GM04504 (cell line): ENCODE data around the gene UQCC3.
"Not testable (repeated sequence)": the region's sequence is repeated elsewhere in the genome, so short reads cannot be mapped to it uniquely, and the experiment has no call there.

Experiments
- DNase-seq: peaks from one replicate; pipeline ENCODE4 v3.0.0-alpha.2; 2012; ENCODE audit warnings: low read depth

Gene UQCC3

DNA sequence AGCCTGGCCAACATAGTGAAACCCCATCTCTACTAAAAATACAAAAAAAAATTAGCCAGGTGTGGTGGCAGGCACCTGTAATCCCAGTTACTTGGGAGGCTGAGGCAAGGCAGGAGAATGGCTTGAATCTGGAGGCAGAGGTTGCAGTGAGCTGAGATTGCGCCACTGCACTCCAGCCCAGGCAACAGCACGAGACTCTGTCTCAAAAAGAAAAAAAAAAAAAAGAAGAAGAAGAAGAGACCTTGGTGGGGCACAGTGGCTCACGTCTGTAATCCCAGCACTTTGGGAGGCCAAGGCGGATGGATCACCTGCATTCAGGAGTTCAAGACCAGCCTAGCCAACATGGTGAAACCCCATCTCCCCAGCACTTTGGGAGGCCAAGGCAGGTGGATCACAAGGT is 32.4 kb downstream of the UQCC3 start:
- DNase-seq = not testable (repeated sequence)

- no peak for DNase-seq
Observed at GRCh38 chr11:62705413-62705812, 33.9 kb downstream of the UQCC3 start.

GRCh38 chr11:62705880-62706849 is 34.7 kb downstream of the UQCC3 start:
- DNase-seq = peak; percentile 82

DNA sequence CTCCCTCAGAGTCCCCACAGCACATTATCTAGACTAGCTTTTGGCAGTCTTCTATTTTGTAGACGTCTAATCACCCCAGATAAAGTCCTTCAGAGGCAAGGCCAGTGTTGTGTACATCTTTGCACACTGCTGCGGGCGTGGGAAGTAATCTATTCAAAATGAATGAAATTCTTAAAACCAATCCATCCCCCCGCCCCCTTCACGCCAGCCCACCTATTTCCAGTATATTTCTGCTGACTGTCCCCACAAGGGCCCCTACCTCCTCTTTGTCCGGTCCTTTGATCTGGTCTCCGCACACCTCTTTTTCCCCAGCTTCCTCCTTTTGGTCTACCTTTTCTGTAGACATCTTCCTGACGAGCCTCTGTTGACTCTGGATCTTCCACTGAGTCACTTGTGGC is 35.4 kb downstream of the UQCC3 start:
- no peak for DNase-seq

GRCh38 chr11:62707277-62707861 is 35.9 kb downstream of the UQCC3 start, which contains the start of the genes BSCL2 and GNG3:
TSS of gene BSCL2 (minus strand) at chr11:62707424. CDS start at chr11:62707195, 229 bp downstream.
TSS of gene GNG3 (plus strand) at chr11:62707676. CDS start at chr11:62708296, 620 bp downstream.
- no peak for DNase-seq

- DNase-seq = no peak
Observed at GRCh38 chr11:62708392-62708791, 36.9 kb downstream of the UQCC3 start.

DNA sequence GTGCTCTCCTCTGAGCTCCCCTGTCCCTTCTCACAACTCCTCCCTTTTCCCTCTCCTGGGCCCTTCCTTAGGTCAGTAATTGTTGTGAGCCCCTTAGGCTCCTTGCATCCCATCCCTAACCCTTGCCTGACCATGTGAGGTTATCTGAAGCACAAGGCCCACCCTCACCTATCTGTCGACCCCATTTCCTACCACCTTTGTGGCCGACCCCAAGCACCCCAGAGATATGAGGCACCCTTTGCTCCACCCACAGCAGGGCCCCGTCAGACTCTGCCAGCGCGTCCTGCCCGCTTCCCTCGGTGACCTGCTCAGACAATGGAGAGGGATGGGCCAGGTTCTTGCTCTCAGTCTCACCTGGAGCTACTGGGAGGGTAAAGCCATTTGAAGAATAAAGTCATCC is 37.3 kb downstream of the UQCC3 start:
- DNase-seq = no peak

DNA sequence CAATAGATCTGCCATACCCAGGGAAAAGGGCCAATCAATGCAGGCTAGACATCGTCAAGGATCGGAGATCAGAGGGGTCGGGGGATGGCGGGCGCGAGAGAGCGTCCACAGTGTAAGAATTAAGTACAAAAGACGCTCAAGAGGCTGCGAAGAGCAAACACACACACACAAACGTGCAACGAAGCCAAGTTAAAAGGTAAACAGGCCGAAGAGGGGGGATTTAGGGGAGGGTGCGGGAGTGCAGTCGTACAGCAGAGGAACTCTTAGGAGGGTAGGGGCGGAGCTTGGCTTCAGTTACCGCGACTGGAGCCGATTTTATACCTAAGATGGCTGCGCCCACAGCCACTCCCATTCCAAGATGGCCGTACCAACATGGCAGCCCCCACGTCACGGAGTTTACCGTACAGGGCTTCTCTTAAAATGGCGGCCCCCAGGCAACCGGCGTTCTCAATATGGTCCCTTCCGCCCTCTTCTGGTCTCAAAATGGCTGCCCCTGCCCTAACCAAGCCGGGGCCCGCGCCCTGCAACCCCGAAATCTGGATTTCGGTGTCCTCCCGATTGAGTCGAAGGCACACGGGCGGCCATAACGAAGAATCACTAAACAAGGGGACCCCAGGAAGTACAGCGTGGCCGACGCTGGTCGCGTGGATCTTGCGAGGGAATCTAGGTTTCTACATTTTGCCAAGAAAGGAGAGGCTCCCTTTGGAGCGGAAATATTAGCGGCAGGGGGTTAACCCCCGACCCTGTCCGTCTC is 38.0 kb downstream of the UQCC3 start:
- DNase-seq = peak; percentile 94

GRCh38 chr11:62710001-62710345 is 38.5 kb downstream of the UQCC3 start:
- no peak for DNase-seq

GRCh38 chr11:62712276-62712812 is 40.9 kb downstream of the UQCC3 start:
- no peak for DNase-seq

GRCh38 chr11:62712861-62713260 is 41.4 kb downstream of the UQCC3 start:
- no peak for DNase-seq

DNA sequence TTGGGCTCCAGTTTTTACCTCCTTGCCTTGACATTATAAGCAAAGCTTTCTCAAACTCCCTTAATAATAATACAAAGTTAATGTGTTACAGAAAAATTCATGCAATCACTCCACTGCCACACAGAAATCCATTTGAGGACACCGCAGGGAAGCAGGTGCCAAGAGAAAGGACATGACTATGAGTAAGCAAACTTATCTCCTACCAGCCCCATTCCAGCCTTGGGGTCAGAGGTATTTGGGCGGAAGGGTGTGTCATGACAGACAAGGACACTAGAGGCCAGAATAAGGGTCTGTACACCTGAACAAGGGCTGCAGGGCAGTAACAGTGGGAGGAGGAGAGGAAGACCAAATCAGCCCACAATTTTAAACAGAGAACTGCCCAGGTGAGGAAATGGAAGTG is 41.9 kb downstream of the UQCC3 start:
- DNase-seq = no peak

- no peak for DNase-seq
Observed at GRCh38 chr11:62715150-62716130, 44.0 kb downstream of the UQCC3 start.

DNA sequence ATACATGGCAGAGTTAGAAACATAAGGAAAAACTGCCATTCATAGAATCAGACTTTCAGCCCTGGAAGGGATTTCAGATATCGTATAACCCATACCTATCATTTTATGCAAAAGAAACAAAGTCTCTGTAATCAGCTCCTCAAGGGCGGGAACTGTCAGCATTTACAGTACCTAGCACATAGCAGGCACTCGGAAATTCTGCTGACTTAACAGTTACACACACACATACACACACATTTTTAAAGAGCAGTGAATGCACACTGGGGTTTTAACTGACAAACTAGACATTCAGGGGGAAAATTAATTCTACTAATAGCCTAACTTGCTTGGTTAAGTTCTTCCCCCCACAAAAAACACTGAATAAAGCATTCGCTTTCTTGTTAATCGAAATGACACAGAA is 44.7 kb downstream of the UQCC3 start:
- DNase-seq = no peak

GRCh38 chr11:62716816-62717215 is 45.3 kb downstream of the UQCC3 start:
- DNase-seq = no peak

DNA sequence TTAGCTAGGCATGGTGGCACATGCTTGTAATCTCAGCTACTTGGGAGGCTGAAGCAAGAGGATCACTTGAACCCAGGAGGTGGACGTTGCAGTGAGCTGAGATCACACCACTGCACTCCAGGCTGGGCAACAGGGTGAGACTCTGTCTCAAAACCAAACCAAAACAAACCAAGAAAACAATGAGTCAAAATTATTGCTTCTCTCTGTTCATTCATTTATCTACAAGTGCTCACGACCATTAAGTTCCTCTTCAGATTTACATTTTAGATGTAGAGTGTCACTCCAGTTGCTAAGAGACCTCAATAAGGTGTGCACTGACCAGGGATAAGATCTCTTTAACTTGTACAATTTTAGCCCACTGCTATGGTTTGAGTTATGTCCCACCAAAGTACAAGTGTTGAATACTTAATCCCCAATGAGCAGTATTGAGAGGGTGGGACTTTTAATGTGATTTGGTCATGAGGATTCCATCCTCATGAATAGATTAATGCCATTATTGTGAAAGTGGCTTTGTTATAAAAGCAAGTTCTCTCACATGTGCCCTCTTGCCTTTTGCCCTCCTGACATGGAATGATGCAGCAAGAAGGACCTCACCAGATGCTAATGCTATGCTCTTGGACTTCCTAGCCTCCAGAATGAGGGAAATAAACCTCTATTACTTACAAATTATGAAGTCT is 48.0 kb downstream of the UQCC3 start:
- no peak for DNase-seq

DNA sequence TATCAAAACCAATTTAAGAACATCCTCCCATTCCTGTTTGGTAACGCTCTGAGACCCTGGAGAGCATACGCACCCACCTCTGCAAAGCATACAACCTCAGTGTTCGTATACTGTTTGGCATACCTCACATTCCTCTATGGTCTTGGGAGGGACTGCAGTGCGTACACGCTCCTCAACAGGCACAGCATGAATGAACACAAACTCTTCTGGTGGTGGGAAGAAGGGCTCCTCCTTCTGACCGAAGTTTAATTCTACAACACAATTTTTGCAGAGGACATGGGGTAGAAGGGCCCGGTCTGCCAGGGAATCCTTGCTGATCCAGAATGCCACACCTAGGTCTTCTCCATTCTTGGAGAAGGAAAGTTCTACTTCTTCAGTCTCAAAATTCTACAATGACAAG is 50.5 kb downstream of the UQCC3 start:
- no peak for DNase-seq
